Putamen (tissue), 1 donor: ENCODE data around the gene CBL.

Experiments used
- DNase-seq: peaks from one replicate; pipeline ENCODE4 v3.0.0-alpha.2; 2016; ENCODE audit warnings: low spot score

The CBL gene

GRCh38 chr11:119334174-119334930 lies 128.2 kb downstream of the CBL start, which contains the start of gene RNF26:
Gene RNF26, plus strand, starts transcription at chr11:119334527. Its CDS starts 596 bp downstream, at chr11:119335123.
- DNase-seq: peak; percentile 98

DNA sequence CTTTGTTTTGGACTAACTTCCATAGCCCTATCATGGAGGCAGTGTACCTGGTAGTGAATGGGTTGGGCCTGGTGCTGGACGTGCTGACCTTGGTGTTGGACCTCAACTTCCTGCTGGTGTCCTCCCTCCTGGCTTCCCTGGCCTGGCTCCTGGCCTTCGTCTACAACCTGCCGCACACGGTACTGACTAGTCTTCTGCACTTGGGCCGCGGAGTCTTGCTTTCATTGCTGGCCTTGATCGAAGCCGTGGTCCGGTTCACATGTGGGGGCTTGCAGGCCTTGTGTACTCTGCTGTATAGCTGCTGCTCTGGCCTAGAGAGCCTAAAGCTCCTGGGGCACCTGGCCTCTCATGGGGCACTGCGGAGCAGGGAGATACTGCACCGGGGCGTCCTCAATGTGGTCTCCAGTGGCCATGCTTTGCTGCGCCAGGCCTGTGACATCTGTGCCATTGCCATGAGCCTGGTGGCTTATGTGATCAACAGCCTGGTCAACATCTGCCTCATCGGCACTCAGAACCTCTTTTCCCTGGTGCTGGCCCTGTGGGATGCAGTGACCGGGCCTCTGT lies 129.0 kb downstream of the CBL start:
- no peak for DNase-seq

GRCh38 chr11:119335655-119336543 lies 129.8 kb downstream of the CBL start:
- DNase-seq: no peak

GRCh38 chr11:119336744-119337469 lies 130.8 kb downstream of the CBL start:
- no peak for DNase-seq

DNA sequence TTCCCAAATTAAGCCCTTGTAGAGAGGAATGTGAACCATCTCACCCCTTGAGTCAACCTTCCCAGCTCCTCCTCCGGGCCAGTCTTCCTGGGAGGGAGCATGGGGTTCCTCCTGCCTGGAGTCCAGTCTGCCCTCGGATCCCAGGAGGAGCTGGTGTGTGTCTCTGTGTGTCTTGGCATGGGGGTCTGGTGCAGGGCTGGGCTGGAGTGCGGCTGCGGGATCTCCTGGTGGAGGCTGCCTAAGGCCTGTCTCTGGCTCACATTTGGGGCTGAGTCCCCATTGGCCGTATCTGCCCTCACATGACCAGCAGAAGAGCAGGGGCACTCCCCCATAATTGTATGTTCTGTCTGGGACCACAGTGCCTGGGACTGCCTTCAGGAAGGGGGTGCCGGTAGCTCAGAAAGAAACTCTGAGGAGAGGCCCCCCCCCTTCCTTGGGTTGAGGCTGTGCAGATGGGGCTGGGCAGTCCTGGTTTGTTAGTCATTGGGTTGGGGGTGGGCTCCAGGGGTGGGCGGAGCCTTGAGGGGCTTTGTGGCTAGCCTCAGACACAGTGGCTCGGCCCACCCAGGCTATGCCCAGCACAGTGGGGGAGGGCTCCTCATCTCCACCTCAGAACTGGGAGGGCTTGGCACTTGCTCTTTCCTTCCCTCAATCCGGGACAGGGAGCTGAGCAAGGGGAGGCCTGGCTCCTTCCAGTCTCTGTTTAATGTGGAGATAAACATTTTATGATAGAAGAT lies 131.6 kb downstream of the CBL start:
- no peak for DNase-seq

GRCh38 chr11:119338318-119338890 lies 132.3 kb downstream of the CBL start:
- peak; percentile 84 for DNase-seq

GRCh38 chr11:119338965-119339588 lies 132.9 kb downstream of the CBL start:
- no peak for DNase-seq

DNA sequence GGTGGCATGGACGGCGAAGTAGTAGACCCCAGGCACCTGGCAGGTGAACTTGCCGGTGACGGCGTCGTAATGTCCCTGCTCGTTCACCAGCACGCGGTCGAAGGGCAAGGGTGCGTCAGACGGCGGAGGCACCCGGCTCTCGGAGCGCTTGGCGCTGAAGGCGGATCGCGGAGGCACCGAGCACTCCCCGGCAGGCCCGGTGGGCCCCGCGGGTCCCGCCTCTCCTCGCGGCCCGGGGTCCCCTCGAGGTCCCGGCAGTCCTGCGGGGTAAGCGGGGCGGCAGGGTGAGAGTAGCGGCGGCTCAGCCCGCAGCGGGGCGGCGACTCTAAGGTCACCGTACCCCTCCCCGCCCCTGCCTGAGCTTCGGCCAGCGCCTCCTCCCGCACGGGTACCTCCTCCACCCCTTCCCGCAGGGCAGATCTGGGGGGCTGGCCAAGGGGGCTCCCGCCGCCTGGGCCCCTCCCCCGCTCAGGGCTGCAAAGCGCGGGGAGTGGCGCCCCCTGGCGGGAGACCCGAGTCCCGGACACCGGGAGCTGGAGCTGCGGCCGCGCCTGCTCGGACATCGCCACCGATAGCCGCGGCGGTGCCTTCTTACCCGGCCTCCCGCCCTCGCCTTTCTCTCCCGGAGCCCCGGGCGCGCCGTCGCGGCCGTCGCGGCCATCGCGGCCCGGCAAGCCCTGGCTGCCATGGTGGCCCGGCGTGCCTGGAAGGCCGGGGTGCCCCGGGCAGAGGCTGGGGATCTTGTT lies 133.6 kb downstream of the CBL start:
- peak; percentile 79 for DNase-seq

DNA sequence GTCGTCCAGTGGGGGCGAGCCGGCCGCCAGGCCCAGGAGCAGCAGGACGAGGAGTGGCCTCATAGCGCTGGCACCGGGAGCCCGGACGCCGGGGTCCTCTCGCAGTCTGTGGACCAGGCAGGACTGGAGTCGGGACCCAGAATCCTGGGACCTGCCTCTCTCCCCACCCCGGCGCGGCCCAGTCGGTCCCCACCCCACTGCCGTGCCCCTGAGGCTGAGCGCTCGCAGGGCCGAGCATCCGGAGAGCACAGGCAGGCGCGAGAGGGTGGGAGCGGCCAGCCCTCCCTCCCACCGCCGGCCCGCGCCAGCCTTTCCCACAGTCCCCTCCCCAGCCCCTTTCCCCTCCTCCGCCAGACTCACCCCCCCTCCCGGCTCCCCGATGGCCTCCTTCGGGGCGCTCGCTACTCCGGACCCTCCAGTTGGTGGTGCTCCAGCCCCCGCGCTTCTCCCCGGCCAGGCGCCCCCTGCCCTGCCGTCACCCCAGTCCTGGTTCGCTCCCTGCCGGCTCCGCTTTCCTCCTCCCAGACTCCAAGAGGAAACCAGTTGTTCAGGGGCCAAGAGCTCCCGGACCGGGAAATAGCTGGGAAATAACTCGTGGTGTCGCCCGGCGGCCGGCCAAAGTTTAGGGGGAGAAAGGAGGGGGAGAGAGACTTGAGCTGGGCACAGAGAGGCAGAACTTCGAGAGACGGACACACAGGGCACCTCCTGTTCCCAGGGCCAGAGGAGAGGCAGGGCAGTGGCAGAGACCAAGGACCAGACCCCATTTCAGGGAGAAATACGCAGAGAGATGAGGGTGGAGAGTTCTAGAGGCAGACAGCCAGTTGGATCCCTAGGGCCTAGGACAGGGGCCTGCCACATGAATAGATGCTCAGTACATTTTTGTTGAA lies 134.4 kb downstream of the CBL start, which contains the start of gene C1QTNF5:
TSS of gene C1QTNF5 (minus strand) at position 549 of the 887 bp plus-strand sequence. CDS start at position 63, 486 bp downstream.
- peak; percentile 84 for DNase-seq

GRCh38 chr11:119341222-119342022 lies 135.3 kb downstream of the CBL start:
- DNase-seq: no peak

DNA sequence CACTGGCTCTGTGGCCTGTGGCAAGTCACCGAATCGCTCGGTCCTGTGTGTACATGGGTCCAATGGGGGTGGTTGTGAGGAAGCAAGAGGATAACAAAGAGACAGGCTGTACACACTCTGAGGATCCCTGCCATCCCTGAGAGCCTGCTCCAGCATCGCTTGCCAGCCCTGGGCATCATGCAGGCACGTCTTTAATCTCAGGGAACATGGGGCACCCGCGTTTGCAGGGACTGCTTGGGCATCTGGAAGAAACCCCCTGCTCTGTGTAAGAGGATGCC lies 135.8 kb downstream of the CBL start:
- DNase-seq: no peak

DNA sequence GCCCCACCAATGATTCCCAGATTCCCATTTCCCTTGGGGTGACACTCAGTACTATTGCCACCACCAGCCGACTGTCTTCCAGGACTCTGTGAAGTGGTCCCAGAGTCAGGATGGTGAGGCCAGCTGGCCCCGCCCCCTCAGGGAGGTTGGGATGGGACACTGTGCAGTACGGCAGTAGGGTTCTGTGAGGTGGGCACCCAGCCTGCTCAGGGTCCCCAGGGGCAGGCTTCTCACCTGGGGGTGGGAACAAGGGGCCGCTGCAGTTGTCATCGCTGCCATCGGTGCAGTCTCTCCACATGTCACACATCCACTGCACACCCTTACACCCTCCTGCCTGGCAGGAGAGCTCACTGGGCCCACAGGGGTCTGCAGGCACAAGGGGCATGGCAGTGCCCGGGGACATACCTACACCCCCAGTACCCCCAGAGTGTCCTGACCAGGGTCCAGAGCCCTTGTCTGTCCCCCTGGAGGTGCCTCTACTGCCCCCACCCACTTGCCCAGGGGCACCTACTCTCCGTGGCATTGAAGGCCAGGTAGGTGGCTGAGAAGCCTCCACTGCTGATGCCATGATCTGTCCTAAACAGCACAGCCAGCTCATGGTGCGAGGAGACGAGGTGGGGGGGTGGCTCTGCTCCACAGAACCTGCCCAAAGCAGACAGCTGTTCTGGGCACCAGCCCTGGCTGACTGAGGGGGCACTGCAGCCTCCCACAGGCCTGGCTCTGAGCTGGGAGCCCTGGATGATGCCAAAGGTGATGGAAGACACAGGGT lies 136.4 kb downstream of the CBL start:
- DNase-seq: no peak

DNA sequence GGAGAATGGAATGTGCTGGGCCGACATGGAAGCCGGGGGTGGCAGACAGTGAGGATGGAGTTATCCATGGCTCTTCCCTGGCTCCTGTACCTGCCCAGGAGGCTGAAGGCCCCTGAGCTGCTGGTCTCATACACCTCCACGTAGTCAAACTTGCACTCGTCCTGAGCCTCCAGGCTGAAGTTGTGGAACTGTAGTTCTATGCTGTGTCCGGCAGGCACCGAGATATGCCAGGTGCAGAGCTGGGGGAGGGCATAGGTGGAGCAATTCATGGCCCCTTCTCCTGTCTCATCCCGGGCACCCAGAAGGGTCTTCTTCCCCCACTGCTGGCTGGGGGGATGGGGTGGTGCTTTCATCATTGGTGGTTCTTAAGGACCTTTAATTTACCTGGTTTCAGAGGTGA lies 137.6 kb downstream of the CBL start:
- DNase-seq: no peak

GRCh38 chr11:119344291-119345010 lies 138.3 kb downstream of the CBL start:
- DNase-seq: no peak

GRCh38 chr11:119345685-119346084 lies 139.5 kb downstream of the CBL start:
- no peak for DNase-seq

- no peak for DNase-seq
Measured at GRCh38 chr11:119346605-119347004, 140.5 kb downstream of the CBL start, which contains the start of gene MFRP. Gene MFRP, minus strand, starts transcription at chr11:119346705. Its CDS starts 192 bp downstream, at chr11:119346513.
